ENCODE data around the gene STARD10.

DNA sequence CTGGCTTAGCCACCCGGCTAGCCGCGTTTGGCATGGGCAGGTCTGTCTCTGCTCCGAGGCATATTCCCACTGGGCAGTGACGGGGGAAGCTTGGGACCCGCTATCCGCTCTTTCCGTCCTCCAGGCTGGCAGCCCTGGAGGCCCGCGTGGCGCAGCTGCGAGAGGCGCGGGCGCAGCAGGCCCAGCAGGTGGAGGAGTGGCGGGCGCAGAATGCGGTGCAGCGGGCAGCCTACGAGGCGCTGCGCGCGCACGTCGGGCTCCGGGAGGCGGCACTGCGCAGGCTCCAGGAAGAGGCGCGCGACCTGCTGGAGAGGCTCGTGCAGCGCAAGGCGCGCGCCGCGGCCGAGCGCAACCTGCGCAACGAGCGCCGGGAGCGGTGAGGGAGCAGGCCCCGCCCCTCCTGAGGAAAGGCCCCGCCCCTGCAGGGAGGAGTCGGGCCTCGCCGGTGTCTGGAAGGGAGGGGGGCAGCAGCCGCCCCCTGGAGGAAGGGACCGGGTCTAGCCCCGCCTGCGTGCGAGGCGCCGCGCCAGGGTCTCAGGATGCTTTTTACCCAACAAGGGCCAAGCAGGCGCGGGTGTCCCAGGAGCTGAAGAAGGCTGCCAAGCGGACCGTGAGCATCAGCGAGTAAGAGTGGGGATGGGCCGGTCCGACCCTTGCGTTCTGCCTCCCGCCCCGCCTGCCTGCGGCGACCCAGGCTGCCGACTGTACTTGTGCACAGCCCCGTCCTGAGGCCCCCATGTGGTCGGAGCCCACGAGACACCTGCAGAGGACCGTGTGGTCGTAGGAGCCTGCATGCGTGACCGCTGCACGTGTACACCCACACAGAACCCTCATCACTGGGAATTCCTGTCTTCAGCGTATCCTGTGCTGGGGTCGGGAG lies 28.3 kb upstream of the STARD10 start:
- TF ChIP-seq, protein P1, sequence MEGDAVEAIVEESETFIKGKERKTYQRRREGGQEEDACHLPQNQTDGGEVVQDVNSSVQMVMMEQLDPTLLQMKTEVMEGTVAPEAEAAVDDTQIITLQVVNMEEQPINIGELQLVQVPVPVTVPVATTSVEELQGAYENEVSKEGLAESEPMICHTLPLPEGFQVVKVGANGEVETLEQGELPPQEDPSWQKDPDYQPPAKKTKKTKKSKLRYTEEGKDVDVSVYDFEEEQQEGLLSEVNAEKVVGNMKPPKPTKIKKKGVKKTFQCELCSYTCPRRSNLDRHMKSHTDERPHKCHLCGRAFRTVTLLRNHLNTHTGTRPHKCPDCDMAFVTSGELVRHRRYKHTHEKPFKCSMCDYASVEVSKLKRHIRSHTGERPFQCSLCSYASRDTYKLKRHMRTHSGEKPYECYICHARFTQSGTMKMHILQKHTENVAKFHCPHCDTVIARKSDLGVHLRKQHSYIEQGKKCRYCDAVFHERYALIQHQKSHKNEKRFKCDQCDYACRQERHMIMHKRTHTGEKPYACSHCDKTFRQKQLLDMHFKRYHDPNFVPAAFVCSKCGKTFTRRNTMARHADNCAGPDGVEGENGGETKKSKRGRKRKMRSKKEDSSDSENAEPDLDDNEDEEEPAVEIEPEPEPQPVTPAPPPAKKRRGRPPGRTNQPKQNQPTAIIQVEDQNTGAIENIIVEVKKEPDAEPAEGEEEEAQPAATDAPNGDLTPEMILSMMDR (IDR thresholded peaks at IDR 0.05): peak in 10 of 12 donors; percentile 17 to 52 (median 26)
- TF ChIP-seq POLR2A (IDR thresholded peaks at IDR 0.05): peak in 1 of 2 donors; percentile 59

Measured in heart left ventricle (tissue), 13 donors.